LNCaP clone FGC (cell line): ENCODE data around the gene MYCBPAP.

Experiments used
- DNase-seq: peaks from one replicate; pipeline ENCODE4 v3.0.0-alpha.2; 2011; ENCODE audit warnings: low read depth
- H3K4me3 ChIP-seq: 2 replicates; pipeline ENCODE4 v1.5.1; 2011; ENCODE audit warnings: mild to moderate bottlenecking, low read depth, low read length, control low read depth
- TF ChIP-seq, protein P1 (sequence below): IDR thresholded peaks from 2 replicates; pipeline ENCODE4 v1.5.1; 2012; ENCODE audit warnings: mild to moderate bottlenecking; ENCODE audit not compliant: control insufficient read depth, insufficient read depth; ENCODE audit errors: extremely low read depth

The MYCBPAP gene

DNA sequence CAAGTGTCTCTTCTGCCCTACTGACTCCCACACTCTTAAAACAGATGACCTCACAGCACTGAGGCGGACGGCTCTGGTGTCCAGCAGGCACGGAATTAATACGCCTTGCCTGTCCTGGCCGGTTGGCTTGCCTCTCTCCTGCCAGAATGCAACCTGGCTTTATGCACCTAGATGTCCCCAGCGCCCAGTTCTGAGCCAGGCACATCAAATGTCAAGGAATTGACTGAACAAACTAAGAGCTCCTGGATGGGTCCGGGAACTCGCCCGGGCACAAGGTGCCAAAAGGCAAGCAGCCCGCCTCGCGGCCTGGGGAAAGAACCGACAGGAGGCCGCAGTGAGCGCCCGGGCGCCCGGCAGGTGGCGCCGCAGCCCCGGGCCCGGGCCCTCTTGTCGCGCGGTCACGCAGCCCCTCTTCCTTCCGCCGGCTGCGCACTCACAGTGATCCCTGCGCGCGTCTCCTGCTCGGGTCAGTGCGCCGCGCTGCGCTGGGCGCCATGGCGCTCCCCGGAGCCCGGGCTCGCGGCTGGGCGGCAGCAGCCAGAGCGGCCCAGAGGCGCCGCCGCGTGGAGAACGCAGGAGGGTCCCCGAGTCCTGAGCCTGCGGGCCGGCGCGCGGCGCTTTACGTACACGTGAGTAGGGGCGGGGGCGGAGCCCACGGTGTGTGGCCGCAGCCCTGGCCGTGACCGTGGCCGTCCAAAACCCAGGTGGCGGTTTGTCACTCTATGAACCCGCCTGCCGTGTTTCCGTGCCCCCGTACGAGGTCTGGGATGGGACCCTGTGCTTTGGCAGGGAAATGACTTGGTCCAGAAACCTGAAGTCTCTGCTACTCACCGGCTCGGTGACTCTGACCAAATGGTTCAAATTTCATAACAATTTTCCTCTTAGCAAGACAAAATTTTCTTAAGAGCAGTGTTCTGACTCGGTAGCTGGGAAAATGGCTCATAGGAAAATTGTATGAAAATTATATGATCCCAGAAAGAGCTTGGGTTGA lies 29.6 kb upstream of the MYCBPAP start, which contains the start of gene RSAD1:
Gene RSAD1 (plus strand): TSS at position 470 of the 991 bp plus-strand sequence. CDS start 25 bp downstream, at position 495.
- H3K4me3 ChIP-seq = peak within 1 kb of the TSS; percentile 70
- peak; percentile 69 for DNase-seq
- TF ChIP-seq, protein P1, sequence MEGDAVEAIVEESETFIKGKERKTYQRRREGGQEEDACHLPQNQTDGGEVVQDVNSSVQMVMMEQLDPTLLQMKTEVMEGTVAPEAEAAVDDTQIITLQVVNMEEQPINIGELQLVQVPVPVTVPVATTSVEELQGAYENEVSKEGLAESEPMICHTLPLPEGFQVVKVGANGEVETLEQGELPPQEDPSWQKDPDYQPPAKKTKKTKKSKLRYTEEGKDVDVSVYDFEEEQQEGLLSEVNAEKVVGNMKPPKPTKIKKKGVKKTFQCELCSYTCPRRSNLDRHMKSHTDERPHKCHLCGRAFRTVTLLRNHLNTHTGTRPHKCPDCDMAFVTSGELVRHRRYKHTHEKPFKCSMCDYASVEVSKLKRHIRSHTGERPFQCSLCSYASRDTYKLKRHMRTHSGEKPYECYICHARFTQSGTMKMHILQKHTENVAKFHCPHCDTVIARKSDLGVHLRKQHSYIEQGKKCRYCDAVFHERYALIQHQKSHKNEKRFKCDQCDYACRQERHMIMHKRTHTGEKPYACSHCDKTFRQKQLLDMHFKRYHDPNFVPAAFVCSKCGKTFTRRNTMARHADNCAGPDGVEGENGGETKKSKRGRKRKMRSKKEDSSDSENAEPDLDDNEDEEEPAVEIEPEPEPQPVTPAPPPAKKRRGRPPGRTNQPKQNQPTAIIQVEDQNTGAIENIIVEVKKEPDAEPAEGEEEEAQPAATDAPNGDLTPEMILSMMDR = peak; percentile 61

DNA sequence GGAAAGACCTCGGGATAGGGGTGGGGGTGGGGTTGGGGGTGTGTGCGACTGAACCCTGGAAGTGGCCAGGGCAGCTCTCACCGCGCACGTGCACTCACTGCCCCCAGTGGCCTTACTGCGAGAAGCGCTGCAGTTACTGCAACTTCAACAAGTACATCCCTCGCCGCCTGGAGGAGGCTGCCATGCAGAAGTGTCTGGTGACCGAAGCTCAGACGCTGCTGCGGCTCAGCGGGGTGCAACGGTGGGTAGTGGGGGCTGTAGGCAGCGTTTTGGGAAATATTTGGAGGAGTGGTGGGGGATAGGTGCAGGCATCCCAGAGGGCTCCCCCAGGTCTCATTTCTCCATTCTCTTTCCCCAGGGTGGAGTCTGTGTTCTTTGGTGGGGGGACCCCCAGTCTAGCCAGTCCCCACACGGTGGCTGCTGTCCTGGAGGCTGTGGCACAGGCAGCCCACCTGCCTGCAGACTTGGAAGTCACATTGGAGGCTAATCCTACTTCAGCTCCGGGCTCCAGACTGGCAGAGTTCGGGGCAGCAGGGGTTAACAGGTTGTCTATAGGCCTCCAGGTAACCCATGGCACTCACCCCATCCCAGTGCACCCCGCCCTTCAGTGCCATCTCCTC lies 28.6 kb upstream of the MYCBPAP start:
- DNase-seq = peak; percentile 58
- peak overlapping the region; percentile 70 for H3K4me3 ChIP-seq
- TF ChIP-seq, protein P1 = peak; percentile 77

DNA sequence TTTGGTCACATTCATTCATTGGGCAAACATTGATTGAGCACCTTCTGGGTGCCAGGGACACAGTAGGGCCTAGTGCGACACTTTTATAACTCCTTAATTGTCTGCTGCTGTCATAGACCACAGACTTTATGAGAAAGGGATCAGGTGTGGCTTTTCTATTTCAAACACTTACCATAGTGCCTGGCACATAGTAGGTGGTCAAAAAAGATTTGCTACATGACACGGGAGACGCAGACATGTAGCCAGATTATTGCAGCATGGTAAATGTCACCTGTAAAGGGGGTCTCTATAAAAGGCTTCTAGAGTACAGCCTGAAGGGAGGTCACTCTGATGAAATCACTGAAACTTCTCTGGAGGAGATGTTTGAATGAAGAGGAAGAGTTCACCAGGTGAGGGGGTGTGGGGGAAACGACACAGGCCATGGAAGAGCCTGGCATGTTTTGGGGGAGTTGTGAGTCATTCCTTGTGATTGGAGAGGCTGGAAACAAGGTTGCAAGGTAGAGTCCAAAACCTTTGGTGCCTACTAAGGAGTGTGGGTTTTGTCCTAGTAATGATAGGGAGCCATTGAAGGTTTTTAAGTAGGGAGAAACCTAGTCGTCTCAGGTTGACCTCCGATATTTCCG lies 28.0 kb upstream of the MYCBPAP start:
- no peak for DNase-seq
- TF ChIP-seq, protein P1 = no peak
- peak overlapping the region; percentile 70 for H3K4me3 ChIP-seq

DNA sequence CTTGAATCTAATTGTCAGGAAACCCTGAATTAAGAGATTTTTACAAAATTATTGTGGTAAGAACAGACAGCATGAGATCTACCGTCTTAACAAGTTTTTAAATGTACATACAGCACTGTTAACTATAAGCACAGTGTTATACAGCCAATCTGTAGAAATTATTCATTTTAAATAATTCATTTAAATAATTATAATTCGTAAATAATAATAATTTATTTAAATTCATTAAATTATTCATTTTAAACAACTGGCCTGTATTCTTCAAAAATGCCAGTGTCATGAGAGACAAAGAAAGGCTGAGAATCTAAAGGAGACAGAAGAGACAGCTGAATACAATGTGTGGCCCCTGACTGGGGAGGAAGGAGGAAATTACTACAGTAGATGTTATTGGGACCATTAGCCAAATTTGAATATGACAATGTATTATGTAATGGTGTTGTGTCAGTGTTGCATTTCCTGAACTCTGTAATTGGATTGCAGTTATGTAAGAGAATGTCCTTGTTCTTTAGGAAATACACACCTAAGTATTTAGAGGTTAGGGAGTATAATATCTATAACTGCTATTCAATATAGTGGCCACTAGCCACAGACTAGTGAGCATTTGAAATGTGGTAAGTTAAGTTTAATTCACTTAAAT lies 27.3 kb upstream of the MYCBPAP start:
- TF ChIP-seq, protein P1 = no peak
- DNase-seq = no peak
- H3K4me3 ChIP-seq = no peak overlapping the region

DNA sequence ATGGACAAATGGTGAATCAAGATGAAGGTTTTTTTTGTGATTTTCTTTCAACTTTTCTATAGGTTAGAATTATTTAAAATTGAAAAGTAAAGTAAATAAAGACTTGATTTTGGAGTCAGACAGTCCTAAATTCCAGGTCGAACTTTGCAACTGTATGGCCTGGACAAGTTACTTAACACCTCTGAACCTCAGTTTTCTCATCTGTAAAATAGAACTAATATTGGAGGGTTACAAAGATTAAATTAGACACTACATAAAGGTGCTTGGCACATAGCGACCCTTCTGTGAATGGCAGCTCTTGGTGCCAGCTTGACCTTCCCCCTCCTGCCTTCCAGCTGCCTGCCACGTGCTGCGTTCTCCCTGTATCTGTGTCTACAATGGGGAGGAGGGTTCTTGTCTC lies 26.6 kb upstream of the MYCBPAP start:
- DNase-seq = no peak
- TF ChIP-seq, protein P1 = no peak

DNA sequence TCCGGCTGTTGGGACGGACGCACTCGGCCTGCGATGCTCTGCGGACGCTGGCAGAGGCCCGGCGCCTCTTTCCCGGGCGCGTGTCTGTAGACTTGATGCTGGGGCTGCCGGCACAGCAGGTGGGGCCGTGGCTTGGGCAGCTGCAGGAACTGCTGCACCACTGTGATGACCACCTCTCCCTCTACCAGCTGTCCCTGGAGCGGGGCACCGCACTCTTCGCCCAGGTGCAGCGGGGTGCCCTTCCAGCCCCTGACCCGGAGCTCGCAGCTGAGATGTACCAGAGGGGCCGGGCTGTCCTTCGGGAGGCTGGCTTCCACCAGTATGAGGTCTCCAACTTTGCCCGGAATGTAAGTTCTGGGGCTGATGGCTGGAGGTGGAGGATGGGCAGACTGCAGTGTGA lies 26.1 kb upstream of the MYCBPAP start:
- TF ChIP-seq, protein P1 = no peak
- no peak for DNase-seq
- no peak overlapping the region for H3K4me3 ChIP-seq

More for the DNA sequence above, 26.6 kb upstream of the MYCBPAP start:
- H3K4me3 ChIP-seq = no peak overlapping the region
